ENCODE results near the gene TSPAN12. TPM values are rescaled to one million over a fixed set of nuclear protein-coding genes. Genes with fewer than 3 reads are reported as not detected.

TSPAN12 gene
- total and polyA plus RNA-seq, 9 donors = 0.50 to 58.0 (median 4.2) TPM

DNA sequence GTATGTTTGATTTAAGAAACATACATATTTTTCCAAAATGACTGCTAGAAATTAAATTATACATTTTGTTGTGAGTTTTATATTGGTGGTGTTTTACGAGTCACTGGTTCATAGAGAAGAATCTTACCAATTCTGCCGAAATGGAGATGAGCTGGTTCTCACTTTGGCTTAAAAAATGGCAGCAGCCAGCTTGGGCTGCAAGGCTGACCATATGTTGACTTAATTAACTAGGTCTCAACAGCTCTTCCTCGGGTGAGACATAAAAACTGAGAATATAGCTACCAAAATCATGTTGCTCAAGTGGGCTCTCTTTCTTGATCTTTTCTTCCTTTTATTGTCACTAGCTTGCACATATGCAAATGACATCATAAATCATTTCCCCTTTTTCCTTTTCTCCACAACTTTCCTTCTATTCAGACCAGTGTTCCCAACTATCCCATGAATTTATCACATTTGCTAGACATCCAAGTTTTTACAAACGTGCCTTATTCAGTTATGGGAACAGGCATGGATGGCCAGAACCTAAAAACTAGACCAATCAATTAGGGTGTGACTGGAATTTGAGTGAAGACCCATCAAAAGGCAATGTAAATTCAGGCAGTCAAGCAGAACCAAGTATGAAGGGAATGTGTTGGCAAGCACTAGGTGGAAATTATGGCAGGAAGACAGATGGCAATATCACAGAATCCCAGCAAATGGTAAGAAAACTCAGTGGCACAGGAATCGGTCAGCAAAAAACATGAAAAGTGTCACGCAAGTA, 6.4 kb upstream of the TSPAN12 start:
- Histone ChIP-seq H3K9me3 (no peaks in the 10 kb centered on the region), H3K4me3 (no peak overlapping the region), H3K36me3 (no peaks in the 10 kb centered on the region), H3K27me3 (no peaks in the 10 kb centered on the region), H3K4me1 (ENCODE audit: insufficient read depth) (no peaks in the 10 kb centered on the region), H3K27ac (no peak overlapping the region)
- no peak for TF ChIP-seq POLR2A (IDR thresholded peaks at IDR 0.05)
- TF ChIP-seq, protein P1, sequence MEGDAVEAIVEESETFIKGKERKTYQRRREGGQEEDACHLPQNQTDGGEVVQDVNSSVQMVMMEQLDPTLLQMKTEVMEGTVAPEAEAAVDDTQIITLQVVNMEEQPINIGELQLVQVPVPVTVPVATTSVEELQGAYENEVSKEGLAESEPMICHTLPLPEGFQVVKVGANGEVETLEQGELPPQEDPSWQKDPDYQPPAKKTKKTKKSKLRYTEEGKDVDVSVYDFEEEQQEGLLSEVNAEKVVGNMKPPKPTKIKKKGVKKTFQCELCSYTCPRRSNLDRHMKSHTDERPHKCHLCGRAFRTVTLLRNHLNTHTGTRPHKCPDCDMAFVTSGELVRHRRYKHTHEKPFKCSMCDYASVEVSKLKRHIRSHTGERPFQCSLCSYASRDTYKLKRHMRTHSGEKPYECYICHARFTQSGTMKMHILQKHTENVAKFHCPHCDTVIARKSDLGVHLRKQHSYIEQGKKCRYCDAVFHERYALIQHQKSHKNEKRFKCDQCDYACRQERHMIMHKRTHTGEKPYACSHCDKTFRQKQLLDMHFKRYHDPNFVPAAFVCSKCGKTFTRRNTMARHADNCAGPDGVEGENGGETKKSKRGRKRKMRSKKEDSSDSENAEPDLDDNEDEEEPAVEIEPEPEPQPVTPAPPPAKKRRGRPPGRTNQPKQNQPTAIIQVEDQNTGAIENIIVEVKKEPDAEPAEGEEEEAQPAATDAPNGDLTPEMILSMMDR (IDR thresholded peaks at IDR 0.05) = no peak
- no peak for TF ChIP-seq EP300 (IDR thresholded peaks at IDR 0.05)
- 82 to 86% (median 85%) methylated on average over 6 of the region's 6 CpGs for WGBS, 3 donors
- intact Hi-C loops (cut with DNase I) = no loop called here
- no peak for DNase-seq

DNA sequence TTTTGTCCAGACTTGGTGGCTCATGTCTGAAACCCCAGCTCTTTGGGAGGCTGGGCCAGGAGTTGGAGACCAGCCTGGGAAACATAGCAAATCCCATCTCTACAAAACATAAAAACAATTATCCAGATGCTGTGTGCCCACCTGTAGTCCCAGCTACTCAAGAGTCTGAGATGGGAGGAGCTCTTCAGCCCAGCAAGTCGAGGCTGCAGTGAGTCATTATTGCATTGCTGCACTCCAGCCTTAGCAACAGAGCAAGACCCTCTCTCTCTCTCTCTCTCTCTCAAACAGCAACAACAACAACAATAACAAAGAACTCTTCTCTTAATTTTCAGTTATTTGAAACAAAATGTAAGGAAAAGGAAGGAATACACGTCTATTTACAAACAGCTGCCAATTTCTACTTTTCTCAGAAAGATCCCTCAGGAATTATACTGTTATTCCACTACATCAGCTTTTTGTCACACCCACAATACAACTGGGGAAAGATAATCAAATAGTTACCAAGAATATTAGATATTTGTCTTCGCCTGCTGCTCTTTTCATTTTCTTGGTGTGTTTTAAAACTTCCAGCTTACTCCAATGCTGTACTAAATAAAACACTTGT, 5.1 kb upstream of the TSPAN12 start:
- no peak for DNase-seq
- H3K27ac ChIP-seq = no peak overlapping the region
- H3K27me3 ChIP-seq = no peaks in the 10 kb centered on the region
- intact Hi-C loops (cut with DNase I) = no loop called here
- TF ChIP-seq, protein P1 (IDR thresholded peaks at IDR 0.05) = no peak
- no peak for TF ChIP-seq EP300 (IDR thresholded peaks at IDR 0.05)
- TF ChIP-seq POLR2A (IDR thresholded peaks at IDR 0.05) = no peak
- 48 to 55% (median 49%) methylated on average over 3 of the region's 3 CpGs for WGBS, 3 donors
- H3K4me3 ChIP-seq = no peak overlapping the region
- H3K36me3 ChIP-seq = no peaks in the 10 kb centered on the region
- H3K4me1 ChIP-seq (ENCODE audit: insufficient read depth) = no peaks in the 10 kb centered on the region
- no peaks in the 10 kb centered on the region for H3K9me3 ChIP-seq

DNA sequence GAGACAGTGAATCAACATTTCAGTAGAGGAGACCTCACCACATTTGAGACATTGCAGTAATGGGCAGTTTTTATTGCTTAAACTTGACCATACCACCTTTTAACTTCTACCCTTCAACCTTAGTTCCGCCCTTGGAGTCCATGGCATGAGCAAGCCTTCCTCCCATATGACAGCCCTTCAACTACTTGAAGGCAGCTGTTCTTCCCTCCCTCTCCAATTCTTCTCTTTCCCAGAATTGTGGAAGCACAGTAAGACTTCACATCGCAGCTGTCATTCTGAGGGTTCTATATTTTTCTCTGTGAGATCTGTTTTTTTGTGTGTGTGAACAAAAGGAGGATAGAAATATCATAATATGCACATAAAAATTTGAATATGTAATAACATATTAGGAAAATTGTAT, 2.2 kb upstream of the TSPAN12 start:
- intact Hi-C loops (cut with DNase I) = no loop called here
- TF ChIP-seq POLR2A (IDR thresholded peaks at IDR 0.05) = no peak
- TF ChIP-seq, protein P1 (IDR thresholded peaks at IDR 0.05) = no peak
- TF ChIP-seq EP300 (IDR thresholded peaks at IDR 0.05) = no peak
- no peak overlapping the region for H3K4me3 ChIP-seq
- peaks cover 3% of the 10 kb centered on the region for H3K4me1 ChIP-seq (ENCODE audit: insufficient read depth)
- no peak for DNase-seq
- H3K27me3 ChIP-seq = no peaks in the 10 kb centered on the region
- no peak overlapping the region for H3K27ac ChIP-seq
- WGBS, 3 donors = 93 to 97% (median 95%) methylated on average over 2 of the region's 2 CpGs
- H3K36me3 ChIP-seq = no peaks in the 10 kb centered on the region
- no peaks in the 10 kb centered on the region for H3K9me3 ChIP-seq

DNA sequence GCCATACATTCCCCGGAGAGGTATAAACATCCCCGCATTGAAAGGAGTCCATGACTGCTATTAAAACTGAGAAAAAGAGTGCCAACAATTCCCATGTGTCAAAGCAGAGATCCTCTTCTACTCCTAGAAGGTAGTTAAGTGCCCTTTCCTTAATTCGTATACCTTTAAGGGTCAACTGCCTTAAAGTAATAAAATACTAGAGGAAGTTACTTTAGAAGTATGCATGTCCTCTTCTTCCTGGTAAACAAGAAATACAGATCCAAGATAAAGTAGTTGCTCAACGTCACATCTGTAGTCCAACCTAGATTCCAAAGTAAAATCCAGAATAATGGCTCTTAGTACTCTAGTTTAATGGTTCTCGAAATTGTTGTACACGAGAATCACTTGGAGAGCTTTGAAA, 1.5 kb upstream of the TSPAN12 start:
- no peaks in the 10 kb centered on the region for H3K27me3 ChIP-seq
- WGBS, 3 donors = 88 to 92% (median 90%) methylated on average over 6 of the region's 6 CpGs
- H3K4me3 ChIP-seq = no peak overlapping the region
- no peaks in the 10 kb centered on the region for H3K9me3 ChIP-seq
- no peaks in the 10 kb centered on the region for H3K36me3 ChIP-seq
- DNase-seq = no peak
- H3K27ac ChIP-seq = no peak overlapping the region
- peaks cover 3% of the 10 kb centered on the region for H3K4me1 ChIP-seq (ENCODE audit: insufficient read depth)
- TF ChIP-seq, protein P1 (IDR thresholded peaks at IDR 0.05) = no peak
- TF ChIP-seq POLR2A (IDR thresholded peaks at IDR 0.05) = no peak
- TF ChIP-seq EP300 (IDR thresholded peaks at IDR 0.05) = no peak
- intact Hi-C loops (cut with DNase I) = no loop called here

Measured in ovary (tissue), 9 donors.